Ovary (tissue), 3 donors: ENCODE measurements around the gene HMGN3.

Experiments
- CTCF ChIP-seq, 3 donors: fragments of 450-650 bp in 2 of 3; fragments of 200-600 bp in 1 of 3; IDR thresholded peaks; one replicate each; pipeline versions ENCODE4 v1.5.1 to v1.8.0; 2016 to 2022; ENCODE audit warnings: antibody characterized with exemption in 3 of 3, mild to moderate bottlenecking in 1 of 3
- POLR2A ChIP-seq: fragments of 450-650 bp; IDR thresholded peaks from one replicate; pipeline ENCODE4 v1.6.1; 2017; ENCODE audit warnings: antibody characterized with exemption, mild to moderate bottlenecking, moderate library complexity
- donor health status: DM: no; HTN: no; CAD: no.

DNA sequence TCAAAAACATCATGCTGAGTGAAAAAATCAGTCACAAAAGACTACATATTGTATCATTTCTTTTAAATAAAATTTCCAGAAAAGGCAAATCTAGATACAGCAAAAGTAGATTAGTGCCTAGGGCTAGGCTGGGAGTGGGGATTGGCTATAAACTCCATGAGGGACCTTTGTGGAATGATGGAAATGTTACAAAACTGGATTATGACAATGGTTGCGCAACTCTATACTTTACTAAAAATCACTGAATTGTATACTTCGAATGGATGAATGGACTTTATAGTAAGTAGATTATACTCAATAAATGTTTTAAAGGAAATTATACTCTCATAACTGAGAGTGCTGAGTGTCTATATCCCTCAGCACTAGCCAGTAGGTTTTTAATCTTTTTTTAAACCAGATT, 4.3 kb downstream of the HMGN3 start:
- no peak for TF ChIP-seq CTCF (IDR thresholded peaks at IDR 0.05)
- no peak for TF ChIP-seq POLR2A
